GM23338 (cell line): Measurements from ENCODE around the gene SSTR4.

Source experiments
- CTCF ChIP-seq, 2 experiments: fragments of 200-600 bp in 1 of 2; sonication (generic) in 1 of 2; conservative IDR thresholded peaks; 2 replicates each; pipeline versions ENCODE4 v1.5.1 to v1.6.1; 2016 to 2017; ENCODE audit warnings: antibody characterized with exemption in 2 of 2, low read depth in 2 of 2, mild to moderate bottlenecking in 2 of 2, moderate library complexity in 1 of 2
- EZH2 ChIP-seq: fragments of 200-600 bp; sonication (generic); IDR thresholded peaks from one replicate; pipeline ENCODE4 v1.8.0; 2017; ENCODE audit warnings: antibody characterized with exemption, mild to moderate bottlenecking, low read depth; ENCODE audit not compliant: unreplicated experiment
- ZNF462 ChIP-seq: fragments of 250-450 bp; sonication (Bioruptor Pico); IDR thresholded peaks from 2 replicates; pipeline ENCODE4 v1.5.0; 2020; ENCODE audit warnings: mild to moderate bottlenecking, moderate library complexity

GRCh38 chr20:23022849-23023248 lies 12.3 kb upstream of the SSTR4 start:
- TF ChIP-seq CTCF (conservative IDR thresholded peaks at IDR 0.05; ENCODE audit: low read depth in 2 of 2): no peak
- TF ChIP-seq EZH2: no peak
- TF ChIP-seq ZNF462 (CRISPR knock-in tag): no peak
